HCT116 (cell line): ENCODE data around the gene MMP17. TPM values are rescaled to one million over a fixed set of nuclear protein-coding genes. Genes with fewer than 3 reads are reported as not detected.

ENCODE experiments used
- ATAC-seq: fragments of 200-7000 bp; cut with Tn5 transposase; 2 replicates; pipeline ENCODE4 v1.9.1; 2020; ENCODE audit warnings: mild to moderate bottlenecking, moderate library complexity
- BruUV-seq: library from RNA; stranded (reverse); fragments of 400-500 nt; replicated peaks from 2 replicates; lab custom pipeline; 2021; lab: Mats Ljungman, UMichigan
- CTCF ChIA-PET: fragments of 300-600 bp; sonication (Branson Sonifier 250); formaldehyde crosslinking; loops from one replicate; lab custom pipeline; 2021; ENCODE audit warnings: antibody characterized with exemption; lab: Charles Lee
- POLR2A ChIA-PET: fragments of 300-600, 350-600 bp; sonication (Branson Sonifier 250); formaldehyde crosslinking; loops from one replicate; lab custom pipeline; 2021; ENCODE audit warnings: antibody characterized with exemption; lab: Charles Lee
- RAD21 ChIA-PET, 2 experiments: fragments of 300-600 bp; sonication (Branson Sonifier 250); formaldehyde crosslinking; loops; one replicate each; lab custom pipeline; 2023; ENCODE audit warnings: low total read pairs in 2 of 2; ENCODE audit not compliant: uncharacterized antibody in 2 of 2, unreplicated experiment in 2 of 2, low non-redundant PET in 1 of 2; lab: Charles Lee
- DNase-seq: peaks from one replicate; pipeline ENCODE4 v3.0.0-alpha.2; 2010; ENCODE audit warnings: low read depth, low spot score
- H2AFZ ChIP-seq: fragments of 200-600 bp; shearing (Covaris generic), sonication (generic); 2 replicates; pipeline ENCODE4 v1.6.1; 2017; ENCODE audit warnings: low read depth, mixed run types, mixed read lengths, antibody characterized with exemption, low read length; ENCODE audit not compliant: poor library complexity, severe bottlenecking
- H3K27ac ChIP-seq: 2 replicates; pipeline ENCODE4 v1.5.1; 2012; ENCODE audit warnings: low read depth, low read length
- H3K27me3 ChIP-seq: fragments of 200-600 bp; sonication (generic); 2 replicates; pipeline ENCODE4 v1.6.1; 2016; ENCODE audit warnings: mixed run types, low read length, mixed read lengths; ENCODE audit not compliant: insufficient read depth
- H3K36me3 ChIP-seq, 2 experiments: fragments of 200-500 bp in 1 of 2; fragments of 200-600 bp in 1 of 2; sonication (Bioruptor generic) in 1 of 2; sonication (generic) in 1 of 2; 2 replicates each; pipeline versions ENCODE4 v1.5.1 to v1.6.1; 2014 to 2016; ENCODE audit warnings: low read length in 2 of 2, inconsistent platforms in 1 of 2, mixed read lengths in 1 of 2, mixed run types in 1 of 2; ENCODE audit not compliant: insufficient read depth in 2 of 2, control insufficient read depth in 1 of 2
- H3K4me1 ChIP-seq, 2 experiments: fragments of 200-600 bp in 1 of 2; sonication (generic) in 1 of 2; 2 replicates each; pipeline versions ENCODE4 v1.5.1 to v1.6.1; 2012 to 2017; ENCODE audit warnings: low read length in 2 of 2, inconsistent platforms in 1 of 2, mild to moderate bottlenecking in 1 of 2, mixed read lengths in 1 of 2, mixed run types in 1 of 2, moderate library complexity in 1 of 2; ENCODE audit not compliant: insufficient read depth in 2 of 2, control insufficient read depth in 1 of 2
- H3K4me2 ChIP-seq: fragments of 200-600 bp; sonication (generic); 2 replicates; pipeline ENCODE4 v1.6.1; 2017; ENCODE audit warnings: mixed run types, low read length, mixed read lengths
- H3K4me3 ChIP-seq, 2 experiments: fragments of 200-600 bp in 1 of 2; sonication (generic) in 1 of 2; replicated peaks in 1 of 2; 2 replicates each; pipeline ENCODE4 v1.5.1; 2011 to 2016; ENCODE audit warnings: low read length in 2 of 2, control low read depth in 1 of 2, low read depth in 1 of 2, mild to moderate bottlenecking in 1 of 2, mixed read lengths in 1 of 2, mixed run types in 1 of 2
- H3K79me2 ChIP-seq: fragments of 200-600 bp; sonication (generic); 2 replicates; pipeline ENCODE4 v1.6.1; 2017; ENCODE audit warnings: mild to moderate bottlenecking, mixed run types, low read length, moderate library complexity, mixed read lengths; ENCODE audit not compliant: insufficient read depth
- H3K9ac ChIP-seq: fragments of 200-600 bp; sonication (generic); 2 replicates; pipeline ENCODE4 v1.6.1; 2016; ENCODE audit warnings: low read length, mixed read lengths
- H3K9me2 ChIP-seq: fragments of 200-600 bp; sonication (generic), shearing (Covaris generic); 2 replicates; pipeline ENCODE4 v1.6.1; 2017; ENCODE audit warnings: mixed run types, mild to moderate bottlenecking, moderate library complexity; ENCODE audit not compliant: insufficient read depth
- H3K9me3 ChIP-seq, 2 experiments: fragments of 200-500 bp in 1 of 2; fragments of 200-600 bp in 1 of 2; sonication (Bioruptor generic) in 1 of 2; sonication (generic) in 1 of 2; 2 replicates each; pipeline ENCODE4 v1.6.1; 2014 to 2017; ENCODE audit warnings: low read length in 2 of 2, mixed read lengths in 2 of 2, inconsistent platforms in 1 of 2, low read depth in 1 of 2, mild to moderate bottlenecking in 1 of 2, mixed run types in 1 of 2, moderate library complexity in 1 of 2; ENCODE audit not compliant: control insufficient read depth in 1 of 2, insufficient read depth in 1 of 2
- H4K20me1 ChIP-seq: fragments of 200-600 bp; sonication (generic), shearing (Covaris generic); 2 replicates; pipeline ENCODE4 v1.6.1; 2017; ENCODE audit warnings: mixed run types, mild to moderate bottlenecking, moderate library complexity; ENCODE audit not compliant: insufficient read depth
- CEBPB ChIP-seq: IDR thresholded peaks from 2 replicates; pipeline ENCODE4 v1.6.1; 2012; ENCODE audit warnings: low read depth
- EZH2phosphoT487 ChIP-seq: fragments of 200-600 bp; IDR thresholded peaks from 2 replicates; pipeline ENCODE4 v1.6.1; 2018; ENCODE audit warnings: antibody characterized with exemption, borderline replicate concordance
- JUND ChIP-seq: IDR thresholded peaks from 2 replicates; pipeline ENCODE4 v1.6.1; 2012
- REST ChIP-seq: IDR thresholded peaks from 2 replicates; pipeline ENCODE4 v1.6.1; 2012; ENCODE audit warnings: low read depth
- SRF ChIP-seq: IDR thresholded peaks from 2 replicates; pipeline ENCODE4 v1.6.1; 2012; ENCODE audit warnings: low read depth
- intact Hi-C: fragments of 100-400 bp; cut with micrococcal nuclease; formaldehyde crosslinking; loops from 2 replicates; pipeline ENCODE4 v1.10.0; 2022
- total RNA-seq: library from RNA; stranded (reverse); gene quantifications from one replicate; pipeline ENCODE4 v1.2.1, GENCODE V29; 2021; ENCODE audit not compliant: unreplicated experiment

MMP17 gene
- total RNA-seq, 1 experiment from 2014 or later, result 14.3 TPM

- Histone ChIP-seq H3K9ac (no peak overlapping the region), H3K4me3 (no peak overlapping the region), H2AFZ (no peak overlapping the region), H3K36me3 (no peaks in the 10 kb centered on the region), H3K4me1 (peaks cover 12 to 26% of the 10 kb centered on the region in 2 experiments; a peak in 3 of 4 replicates), H3K27me3 (no peaks in the 10 kb centered on the region), H3K79me2 (peaks cover 5% of the 10 kb centered on the region; the same call in 1 of the 2 replicates)
- RAD21 ChIA-PET, result no interaction called here
- no TSS peak for BruUV-seq
- POLR2A ChIA-PET, result no interaction called here
- no peak for DNase-seq
- CTCF ChIA-PET, result no interaction called here
- intact Hi-C loops, result loop anchor here (5.0 kb wide), 1 partner anchor 381 kb away; no protein-coding TSS in a partner anchor
- TF ChIP-seq SRF (no peak), CEBPB (no peak), EZH2phosphoT487 (no peak), JUND (no peak), REST (no peak)
- TF ChIP-seq, all 23 proteins: peak for 0
- Histone ChIP-seq H3K27ac (no peak overlapping the region), H3K4me2 (no peak overlapping the region), H4K20me1 (no peaks in the 10 kb centered on the region), H3K9me2 (no peaks in the 10 kb centered on the region), H3K9me3 (no peaks in the 10 kb centered on the region)
- no peak for ATAC-seq
Observed at GRCh38 chr12:131833288-131833895, 5.2 kb downstream of the MMP17 start.
